HFFc6 (cell line): ENCODE measurements around the gene FHOD3. TPM values are rescaled to one million over a fixed set of nuclear protein-coding genes. Genes with fewer than 3 reads are reported as not detected.
A peak's percentile ranks its signal among the peaks of the same experiment; 100 is the strongest.

ENCODE experiments used
- DNase-seq: peaks from one replicate; pipeline ENCODE4 v3.0.0-alpha.2; 2018
- H3K27ac Mint-ChIP-seq: 2 replicates; pipeline ENCODE4 v1.8.0; 2020; ENCODE audit warnings: mild to moderate bottlenecking, mixed read lengths
- H3K27me3 Mint-ChIP-seq: 2 replicates; pipeline ENCODE4 v1.8.0; 2021; ENCODE audit warnings: mild to moderate bottlenecking, moderate library complexity, mixed read lengths; ENCODE audit not compliant: insufficient read depth
- H3K36me3 Mint-ChIP-seq: 2 replicates; pipeline ENCODE4 v1.8.0; 2021; ENCODE audit warnings: low read depth, mixed read lengths
- H3K4me1 Mint-ChIP-seq: 2 replicates; pipeline ENCODE4 v1.8.0; 2020; ENCODE audit warnings: low read depth, mixed read lengths
- H3K4me3 Mint-ChIP-seq: 2 replicates; pipeline ENCODE4 v1.8.0; 2020; ENCODE audit warnings: mild to moderate bottlenecking, moderate library complexity, mixed read lengths
- H3K9me3 Mint-ChIP-seq: 2 replicates; pipeline ENCODE4 v1.8.0; 2020; ENCODE audit warnings: mild to moderate bottlenecking, mixed read lengths
- CTCF ChIP-seq: fragments of 200-600 bp; sonication (generic); IDR thresholded peaks from 2 replicates; pipeline ENCODE4 v1.5.0; 2021; ENCODE audit warnings: antibody characterized with exemption, mild to moderate bottlenecking
- total RNA-seq, 6 experiments: library from RNA; stranded (reverse); fragmentation: NEBNext Ultra II Directional; extraction: Animal tissue kit (Norgen Biotek cat#: 25700); gene quantifications; 2 replicates in 1 of 6; 3 replicates in 5 of 6; pipeline ENCODE4 v1.2.3, GENCODE V29; 2021

FHOD3 gene
- total RNA-seq, 6 experiments from 2014 or later, result 32.8 to 67.6 (median 61.4) TPM

DNA sequence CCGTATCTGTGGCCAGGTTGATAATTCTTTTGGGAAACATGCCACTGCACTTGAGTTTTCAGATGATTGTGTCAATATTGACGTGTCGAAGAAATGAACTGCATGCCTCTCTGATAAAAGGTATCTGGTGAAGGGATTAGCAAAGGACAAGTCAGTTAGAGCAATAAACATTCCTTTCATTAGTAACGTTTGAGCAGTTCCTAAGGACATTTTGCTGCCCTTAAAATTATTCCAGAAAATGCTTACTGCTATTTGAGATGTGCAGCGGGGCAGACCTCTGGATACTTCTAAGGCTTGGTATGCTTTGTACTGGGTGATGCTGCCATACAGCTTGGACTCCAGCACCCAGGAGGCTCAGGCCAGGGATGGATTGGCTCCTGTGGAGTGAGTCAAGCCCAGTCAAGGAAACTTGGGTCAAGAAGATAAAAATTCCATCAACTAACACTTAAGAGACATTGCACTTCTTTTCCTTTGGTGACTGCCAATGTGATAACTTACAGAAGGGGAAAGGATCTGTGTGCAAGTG lies 166.7 kb downstream of the FHOD3 start:
- Mint-ChIP-seq H3K4me1 (peaks cover 57% of the 10 kb centered on the region), H3K27ac (peak overlapping the region; percentile 63), H3K27me3 (no peaks in the 10 kb centered on the region; the same call in 1 of the 2 replicates), H3K9me3 (no peaks in the 10 kb centered on the region), H3K36me3 (no peaks in the 10 kb centered on the region), H3K4me3 (peak overlapping the region; percentile 50)
- no peak for TF ChIP-seq CTCF
- DNase-seq, result peak; percentile 50

DNA sequence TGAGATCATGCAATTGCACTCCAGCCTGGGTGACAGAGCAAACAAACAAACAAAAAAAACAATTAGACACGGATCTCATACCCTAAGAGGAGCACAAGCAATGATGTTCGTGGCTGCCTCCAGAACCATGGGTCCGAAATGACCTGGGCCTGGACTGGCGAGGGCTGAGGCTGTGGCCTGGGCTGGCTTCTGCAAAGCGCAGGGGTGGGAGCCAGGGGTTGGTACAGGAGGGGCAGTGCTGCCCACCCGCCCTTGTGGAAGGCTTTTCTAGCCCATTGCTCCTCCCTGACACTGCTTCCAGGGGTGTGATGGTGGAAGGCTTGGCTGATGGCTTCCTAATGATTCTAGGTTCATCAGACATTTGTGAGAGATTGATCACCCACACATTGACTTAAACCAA lies 167.8 kb downstream of the FHOD3 start:
- no peak overlapping the region for H3K27ac Mint-ChIP-seq
- no peaks in the 10 kb centered on the region; the same call in 1 of the 2 replicates for H3K27me3 Mint-ChIP-seq
- H3K4me3 Mint-ChIP-seq, result no peak overlapping the region
- H3K36me3 Mint-ChIP-seq, result no peaks in the 10 kb centered on the region
- TF ChIP-seq CTCF, result no peak
- no peaks in the 10 kb centered on the region for H3K9me3 Mint-ChIP-seq
- DNase-seq, result no peak
- peaks cover 47% of the 10 kb centered on the region for H3K4me1 Mint-ChIP-seq

DNA sequence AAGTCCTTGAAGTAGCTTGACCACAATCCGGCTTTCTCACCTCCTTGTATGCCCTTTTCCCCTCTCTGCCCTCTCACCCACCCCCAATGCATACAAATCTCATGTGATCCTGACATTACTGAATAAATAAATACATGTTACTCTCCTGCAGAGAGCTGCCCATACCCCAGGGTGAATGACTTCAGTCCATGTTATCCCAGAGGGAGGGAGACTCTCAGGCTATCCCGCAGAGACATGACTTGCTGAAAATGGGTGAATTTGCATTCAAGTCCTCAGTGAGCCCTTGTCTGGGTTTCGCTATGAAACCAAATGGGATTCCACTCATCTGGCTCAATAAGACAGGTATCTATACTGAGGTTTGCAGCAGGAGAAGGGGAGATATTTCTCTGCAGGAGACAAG lies 168.5 kb downstream of the FHOD3 start:
- Mint-ChIP-seq H3K9me3 (no peaks in the 10 kb centered on the region), H3K4me1 (peaks cover 40% of the 10 kb centered on the region), H3K27me3 (no peaks in the 10 kb centered on the region; the same call in 1 of the 2 replicates), H3K27ac (no peak overlapping the region), H3K4me3 (no peak overlapping the region), H3K36me3 (no peaks in the 10 kb centered on the region)
- DNase-seq, result no peak
- TF ChIP-seq CTCF, result no peak

GRCh38 chr18:36467614-36468013 lies 170.1 kb downstream of the FHOD3 start:
- peaks cover 2% of the 10 kb centered on the region; the same call in 1 of the 2 replicates for H3K27me3 Mint-ChIP-seq
- DNase-seq, result no peak
- H3K36me3 Mint-ChIP-seq, result no peaks in the 10 kb centered on the region
- no peak overlapping the region for H3K27ac Mint-ChIP-seq
- peaks cover 40% of the 10 kb centered on the region for H3K4me1 Mint-ChIP-seq
- no peak overlapping the region for H3K4me3 Mint-ChIP-seq
- no peaks in the 10 kb centered on the region for H3K9me3 Mint-ChIP-seq
- TF ChIP-seq CTCF, result no peak

DNA sequence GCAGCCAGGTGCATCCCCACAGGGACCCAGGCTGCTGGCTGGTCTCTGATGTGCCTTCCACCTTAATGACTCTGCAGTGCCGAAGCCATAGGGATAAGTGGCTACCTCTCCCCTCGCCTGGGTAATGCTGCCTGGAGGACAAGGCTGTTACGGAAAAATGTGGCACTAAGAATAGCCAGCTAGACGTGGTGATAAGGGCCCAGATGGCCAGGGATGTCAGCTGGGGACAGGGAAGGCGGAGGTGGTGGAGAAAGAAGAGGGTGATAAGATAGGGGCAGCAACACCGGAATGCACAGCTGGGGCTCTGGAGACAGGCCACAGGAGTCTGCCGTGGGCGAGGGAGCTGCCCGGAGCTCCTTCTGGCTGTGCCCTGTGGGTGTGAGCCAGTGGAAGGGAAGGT lies 170.6 kb downstream of the FHOD3 start:
- no peak for DNase-seq
- H3K4me1 Mint-ChIP-seq, result peaks cover 38% of the 10 kb centered on the region
- H3K9me3 Mint-ChIP-seq, result no peaks in the 10 kb centered on the region
- H3K27me3 Mint-ChIP-seq, result peaks cover 2% of the 10 kb centered on the region; the same call in 1 of the 2 replicates
- H3K36me3 Mint-ChIP-seq, result no peaks in the 10 kb centered on the region
- TF ChIP-seq CTCF, result no peak
- H3K4me3 Mint-ChIP-seq, result no peak overlapping the region
- H3K27ac Mint-ChIP-seq, result no peak overlapping the region

DNA sequence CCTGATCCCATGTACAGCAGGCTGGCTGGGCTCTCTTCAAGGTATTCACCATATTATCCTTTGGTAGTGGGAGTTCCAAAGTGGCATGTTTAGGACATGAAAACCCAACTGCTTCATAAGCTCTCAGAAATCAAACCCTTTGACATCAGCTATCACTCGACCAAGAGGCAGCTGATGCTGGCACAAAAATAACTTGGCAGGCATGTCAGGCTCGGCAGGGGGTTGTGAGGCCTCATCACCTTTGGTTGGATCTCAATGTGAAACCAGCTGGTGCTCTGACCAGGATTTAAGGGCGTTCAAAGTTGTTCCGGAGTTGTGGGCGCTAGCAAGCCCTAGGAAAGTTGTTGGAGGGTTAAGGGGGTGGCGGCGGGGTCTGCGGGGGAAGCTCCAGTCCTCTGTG lies 171.9 kb downstream of the FHOD3 start:
- no peak for DNase-seq
- Mint-ChIP-seq H3K4me1 (peaks cover 44% of the 10 kb centered on the region), H3K36me3 (no peaks in the 10 kb centered on the region), H3K27me3 (peaks cover 2% of the 10 kb centered on the region; the same call in 1 of the 2 replicates), H3K4me3 (no peak overlapping the region), H3K27ac (no peak overlapping the region), H3K9me3 (no peaks in the 10 kb centered on the region)
- no peak for TF ChIP-seq CTCF
